Activated B cell treated with CpG ODN at 0.5 μM for 24 hours (primary cell): ENCODE measurements around the gene TTC21A. TPM values are rescaled to one million over a fixed set of nuclear protein-coding genes. Genes with fewer than 3 reads are reported as not detected.
A peak's percentile ranks its signal among the peaks of the same experiment; 100 is the strongest.

Experiments used
- ATAC-seq: fragments of 200-7000 bp; cut with Tn5 transposase; one replicate; pipeline ENCODE4 v1.10.0; 2021; ENCODE audit warnings: low read depth, mild to moderate bottlenecking, moderate library complexity
- CTCF ChIA-PET: fragments of 350-600 bp; sonication (Branson Sonifier 250); formaldehyde crosslinking; loops from one replicate; lab custom pipeline; 2021; ENCODE audit warnings: antibody characterized with exemption; lab: Charles Lee
- POLR2A ChIA-PET: fragments of 350-600 bp; sonication (Branson Sonifier 250); formaldehyde crosslinking; loops from one replicate; lab custom pipeline; 2021; ENCODE audit warnings: antibody characterized with exemption; lab: Charles Lee
- DNase-seq: peaks from one replicate; pipeline ENCODE4 v3.0.0; 2022
- H3K27ac Mint-ChIP-seq: one replicate; pipeline ENCODE4 v1.8.0; 2020; ENCODE audit warnings: mixed read lengths
- H3K27me3 Mint-ChIP-seq: one replicate; pipeline ENCODE4 v1.8.0; 2021; ENCODE audit warnings: mixed read lengths
- H3K36me3 Mint-ChIP-seq: one replicate; pipeline ENCODE4 v1.8.0; 2021; ENCODE audit warnings: low read depth, mixed read lengths
- H3K4me1 Mint-ChIP-seq: one replicate; pipeline ENCODE4 v1.8.0; 2021; ENCODE audit warnings: mixed read lengths
- H3K4me3 Mint-ChIP-seq: one replicate; pipeline ENCODE4 v1.8.0; 2020; ENCODE audit warnings: mild to moderate bottlenecking, mixed read lengths
- H3K9me3 Mint-ChIP-seq: one replicate; pipeline ENCODE4 v1.8.0; 2020; ENCODE audit warnings: mixed read lengths
- intact Hi-C: fragments of 100-400 bp; cut with micrococcal nuclease; formaldehyde crosslinking; loops from one replicate; pipeline ENCODE4 v1.15.1; 2024
- total RNA-seq: library from RNA; stranded (reverse); gene quantifications from 2 replicates; pipeline ENCODE4 v1.2.3, GENCODE V29; 2022
- TF ChIP-seq, protein P1 (sequence below): fragments of 200-600 bp; IDR thresholded peaks from one replicate; pipeline ENCODE4 v1.8.0; 2022; ENCODE audit warnings: antibody characterized with exemption, mild to moderate bottlenecking

TTC21A gene
- total RNA-seq, 1 donor from 2014 or later, result 15.9 TPM

DNA sequence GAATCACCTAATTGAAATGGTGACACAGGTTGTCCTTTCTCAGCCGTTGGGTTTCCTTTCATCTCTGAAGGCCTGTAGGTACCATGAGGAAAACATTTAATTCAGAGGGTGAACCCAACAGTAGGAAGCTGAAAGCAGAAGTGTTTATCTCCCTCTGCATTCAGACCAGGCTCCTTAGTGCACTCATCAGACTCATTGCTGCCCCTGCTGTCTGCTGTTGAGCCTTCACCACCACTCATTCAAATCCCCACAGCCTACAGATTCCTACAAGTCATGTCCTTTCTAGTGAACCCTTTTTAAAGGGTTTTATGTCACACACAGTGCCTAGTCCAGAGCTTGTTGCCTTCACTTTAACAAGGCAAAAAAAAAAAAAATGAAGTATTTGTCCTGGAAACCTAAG lies 42.3 kb upstream of the TTC21A start:
- TF ChIP-seq, protein P1, sequence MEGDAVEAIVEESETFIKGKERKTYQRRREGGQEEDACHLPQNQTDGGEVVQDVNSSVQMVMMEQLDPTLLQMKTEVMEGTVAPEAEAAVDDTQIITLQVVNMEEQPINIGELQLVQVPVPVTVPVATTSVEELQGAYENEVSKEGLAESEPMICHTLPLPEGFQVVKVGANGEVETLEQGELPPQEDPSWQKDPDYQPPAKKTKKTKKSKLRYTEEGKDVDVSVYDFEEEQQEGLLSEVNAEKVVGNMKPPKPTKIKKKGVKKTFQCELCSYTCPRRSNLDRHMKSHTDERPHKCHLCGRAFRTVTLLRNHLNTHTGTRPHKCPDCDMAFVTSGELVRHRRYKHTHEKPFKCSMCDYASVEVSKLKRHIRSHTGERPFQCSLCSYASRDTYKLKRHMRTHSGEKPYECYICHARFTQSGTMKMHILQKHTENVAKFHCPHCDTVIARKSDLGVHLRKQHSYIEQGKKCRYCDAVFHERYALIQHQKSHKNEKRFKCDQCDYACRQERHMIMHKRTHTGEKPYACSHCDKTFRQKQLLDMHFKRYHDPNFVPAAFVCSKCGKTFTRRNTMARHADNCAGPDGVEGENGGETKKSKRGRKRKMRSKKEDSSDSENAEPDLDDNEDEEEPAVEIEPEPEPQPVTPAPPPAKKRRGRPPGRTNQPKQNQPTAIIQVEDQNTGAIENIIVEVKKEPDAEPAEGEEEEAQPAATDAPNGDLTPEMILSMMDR, result no peak
- peaks cover 17% of the 10 kb centered on the region for H3K4me1 Mint-ChIP-seq
- CTCF ChIA-PET, result interaction anchor here (0.6 to 1.5 kb wide), 7 partner anchors 8 to 543 kb away, joined by 3 to 6 read pairs (median 4); no protein-coding TSS in a partner anchor
- ATAC-seq (peak; percentile 99), DNase-seq (no peak)
- no peaks in the 10 kb centered on the region for H3K27me3 Mint-ChIP-seq
- intact Hi-C loops, result loop anchor here (1.0 kb wide), 2 partner anchors 13 to 35 kb away; partner anchors contain the start of gene WDR48
- H3K27ac Mint-ChIP-seq, result peak overlapping the region; percentile 69
- H3K4me3 Mint-ChIP-seq, result no peak overlapping the region
- H3K36me3 Mint-ChIP-seq, result peaks cover 49% of the 10 kb centered on the region
- no peaks in the 10 kb centered on the region for H3K9me3 Mint-ChIP-seq
- POLR2A ChIA-PET, result interaction anchor here (1.0 kb wide), 1 partner anchor 58 kb away, joined by 3 read pairs; no protein-coding TSS in a partner anchor

DNA sequence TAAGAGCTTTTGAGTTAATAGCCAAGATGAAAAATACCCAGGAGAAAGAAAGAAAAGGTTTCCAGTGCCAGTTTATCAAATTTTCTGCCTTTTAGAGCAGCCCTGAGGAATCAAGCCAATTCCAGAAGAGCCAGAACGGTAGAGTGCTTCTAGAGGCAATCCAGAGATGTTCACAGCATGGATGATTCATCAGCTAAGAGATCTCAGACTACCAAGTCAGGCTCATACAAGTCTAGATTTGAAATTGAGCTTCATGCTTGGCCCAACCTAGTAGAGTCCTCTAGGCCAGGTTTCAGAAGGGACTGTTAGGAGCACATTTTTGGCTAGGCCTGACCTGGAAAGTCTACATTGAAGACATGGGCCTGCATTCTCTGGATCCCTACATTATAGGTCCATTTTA lies 40.2 kb upstream of the TTC21A start:
- ChIA-PET CTCF (interaction anchor here (1.7 kb wide), 1 partner anchor 220 kb away, joined by 3 read pairs; no protein-coding TSS in a partner anchor), POLR2A (no interaction called here)
- DNase-seq (no peak), ATAC-seq (no peak)
- intact Hi-C loops, result no loop called here
- peaks cover 63% of the 10 kb centered on the region for H3K36me3 Mint-ChIP-seq
- H3K27me3 Mint-ChIP-seq, result no peaks in the 10 kb centered on the region
- H3K27ac Mint-ChIP-seq, result no peak overlapping the region
- H3K4me3 Mint-ChIP-seq, result no peak overlapping the region
- TF ChIP-seq, protein P1, result no peak
- H3K4me1 Mint-ChIP-seq, result peaks cover 10% of the 10 kb centered on the region
- H3K9me3 Mint-ChIP-seq, result no peaks in the 10 kb centered on the region

DNA sequence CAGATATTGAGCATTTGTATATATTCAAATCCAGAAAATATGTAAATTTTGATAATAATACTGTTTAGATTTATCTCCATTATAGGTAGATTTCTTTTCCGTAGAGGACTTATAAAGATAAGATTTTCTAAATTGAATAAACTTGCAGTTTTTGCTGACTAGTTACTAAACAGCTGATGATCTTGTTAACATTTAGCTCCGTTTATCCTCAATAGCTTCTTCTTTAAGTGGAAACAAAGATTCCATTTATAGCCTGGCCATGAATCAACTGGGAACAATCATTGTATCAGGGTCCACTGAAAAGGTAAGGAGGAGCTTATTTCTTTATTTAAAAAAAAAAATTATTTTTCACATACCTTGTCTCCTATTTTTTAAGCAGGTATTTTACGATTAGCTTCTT lies 38.9 kb upstream of the TTC21A start:
- no peaks in the 10 kb centered on the region for H3K9me3 Mint-ChIP-seq
- no peak for DNase-seq
- ChIA-PET CTCF (no interaction called here), POLR2A (no interaction called here)
- peaks cover 10% of the 10 kb centered on the region for H3K4me1 Mint-ChIP-seq
- H3K36me3 Mint-ChIP-seq, result peaks cover 74% of the 10 kb centered on the region
- no peaks in the 10 kb centered on the region for H3K27me3 Mint-ChIP-seq
- intact Hi-C loops, result no loop called here
- no peak for ATAC-seq
- TF ChIP-seq, protein P1, result no peak
- H3K27ac Mint-ChIP-seq, result no peak overlapping the region
- H3K4me3 Mint-ChIP-seq, result no peak overlapping the region

DNA sequence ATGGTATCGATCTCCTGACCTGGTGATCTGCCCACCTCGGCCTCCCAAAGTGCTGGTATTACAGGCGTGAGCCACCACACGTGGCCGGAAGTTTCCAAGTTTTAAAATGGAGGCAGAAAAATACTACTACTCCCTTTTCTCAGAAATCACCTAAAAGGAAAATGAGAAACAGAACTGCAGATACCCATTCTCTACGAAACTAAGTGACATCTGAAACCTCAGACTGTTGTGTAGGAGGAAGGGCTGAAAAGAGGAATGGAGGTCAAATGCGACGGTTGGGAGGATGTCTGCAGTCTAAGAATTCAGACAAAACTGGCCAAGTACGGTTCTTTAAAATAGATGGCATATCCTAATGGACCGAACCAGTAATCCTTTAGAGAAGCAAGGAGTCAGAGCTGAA lies 31.6 kb upstream of the TTC21A start:
- intact Hi-C loops, result no loop called here
- no peak for ATAC-seq
- ChIA-PET CTCF (interaction anchor here (1.1 kb wide), 1 partner anchor 212 kb away, joined by 3 read pairs; no protein-coding TSS in a partner anchor), POLR2A (no interaction called here)
- no peak for DNase-seq
- TF ChIP-seq, protein P1, result no peak
- H3K4me3 Mint-ChIP-seq, result no peak overlapping the region
- no peaks in the 10 kb centered on the region for H3K4me1 Mint-ChIP-seq
- H3K27me3 Mint-ChIP-seq, result no peaks in the 10 kb centered on the region
- H3K9me3 Mint-ChIP-seq, result no peaks in the 10 kb centered on the region
- H3K27ac Mint-ChIP-seq, result no peak overlapping the region
- peaks cover 83% of the 10 kb centered on the region for H3K36me3 Mint-ChIP-seq

DNA sequence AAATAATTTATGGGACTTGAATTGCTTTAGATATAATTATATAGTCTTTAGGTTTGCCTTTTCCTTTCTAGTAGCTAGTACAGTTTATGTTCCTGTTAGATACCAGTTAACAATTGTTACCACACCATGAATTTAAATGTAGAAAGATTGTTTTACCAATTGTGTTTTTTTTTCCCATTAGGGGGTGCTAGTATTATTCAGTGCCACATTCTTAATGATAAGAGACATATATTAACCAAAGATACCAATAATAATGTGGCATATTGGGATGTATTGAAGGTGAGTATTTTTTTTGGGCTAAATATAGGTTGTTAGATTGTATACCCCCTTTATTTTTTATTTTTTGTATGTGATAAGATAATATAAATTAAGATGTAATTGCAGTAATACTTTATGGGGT lies 27.9 kb upstream of the TTC21A start:
- no peaks in the 10 kb centered on the region for H3K27me3 Mint-ChIP-seq
- H3K9me3 Mint-ChIP-seq, result no peaks in the 10 kb centered on the region
- intact Hi-C loops, result no loop called here
- no peak overlapping the region for H3K27ac Mint-ChIP-seq
- H3K4me1 Mint-ChIP-seq, result peaks cover 5% of the 10 kb centered on the region
- ATAC-seq (no peak), DNase-seq (no peak)
- TF ChIP-seq, protein P1, result no peak
- POLR2A ChIA-PET, result no interaction called here
- no peak overlapping the region for H3K4me3 Mint-ChIP-seq
- CTCF ChIA-PET, result interaction anchor here (0.6 to 1.5 kb wide), 2 partner anchors 209 to 213 kb away, joined by 3 read pairs; no protein-coding TSS in a partner anchor
- H3K36me3 Mint-ChIP-seq, result peaks cover 77% of the 10 kb centered on the region
